Measurements from ENCODE around the gene BOK. TPM values are rescaled to one million over a fixed set of nuclear protein-coding genes. Genes with fewer than 3 reads are reported as not detected.

Gene BOK
- total and polyA plus RNA-seq, 10 of the 15 experiments (the other 5 are each of a cell fraction or from before 2014, with no cell fraction given): 0.04 to 0.15 (median 0.12) TPM; not detected in 7

DNA sequence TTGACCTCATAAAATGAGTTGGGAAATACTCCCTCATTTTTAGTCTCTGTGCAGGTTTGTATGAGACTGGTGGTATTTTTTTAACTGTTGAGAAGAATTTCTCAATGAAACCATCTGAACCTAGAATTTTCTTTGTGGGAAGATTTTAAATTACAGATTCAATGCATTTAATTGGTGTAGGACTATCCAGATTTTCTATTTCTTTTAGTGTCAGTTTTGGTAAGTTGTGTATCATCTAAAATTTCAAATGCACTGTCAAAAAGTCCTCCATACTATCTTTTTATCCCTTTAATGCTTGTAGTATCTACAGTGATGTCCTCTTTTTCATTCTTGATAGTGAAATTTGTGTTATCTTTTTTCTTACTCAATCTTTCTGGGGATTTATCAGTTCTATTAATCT, 1.8 kb upstream of the BOK start:
- Histone ChIP-seq H3K9ac (ENCODE audit: control insufficient read depth, insufficient read depth, low read length) (no peak overlapping the region), H3K27ac (ENCODE audit: control insufficient read depth, insufficient read depth) (no peak overlapping the region), H3K4me2 (ENCODE audit: control insufficient read depth, insufficient read depth) (no peak overlapping the region), H4K20me1 (ENCODE audit: control insufficient read depth, insufficient read depth) (no peaks in the 10 kb centered on the region), H3K27me3 (replicated peaks in 1 of 2; ENCODE audit: control insufficient read depth in 2 of 2, insufficient read depth in 2 of 2, low read length in 1 of 2) (no peaks in the 10 kb centered on the region; a peak in 2 of 4 replicates), H3K79me2 (ENCODE audit: control insufficient read depth, insufficient read depth, low read length) (no peaks in the 10 kb centered on the region), H3K9me3 (replicated peaks; ENCODE audit: control insufficient read depth, insufficient read depth, low read length) (no peaks in the 10 kb centered on the region; the same call in 2 of the 3 replicates), H3K36me3 (ENCODE audit: control insufficient read depth in 2 of 2, insufficient read depth in 2 of 2, low read length in 1 of 2) (no peaks in the 10 kb centered on the region), H3K4me3 (no peak overlapping the region), H3K4me1 (ENCODE audit: control insufficient read depth, insufficient read depth, low read length) (no peaks in the 10 kb centered on the region), H2AFZ (ENCODE audit: control insufficient read depth, low read depth, low read length) (no peak overlapping the region)
- DNase-seq (ENCODE audit: low read depth, low spot score): no peak
- intact Hi-C loops (cut with micrococcal nuclease; ENCODE audit: unreplicated experiment) (no loop called here), in situ Hi-C loops (cut with MboI) (no loop called here)
- BruUV-seq (replicated peaks): no TSS peak
- ChIA-PET RAD21 (ENCODE audit: unreplicated experiment) (interaction anchor here (0.7 kb wide), 1 partner anchor 97 kb away, joined by 3 read pairs; no protein-coding TSS in a partner anchor), POLR2A (interaction anchor here (0.7 kb wide), 1 partner anchor 132 kb away, joined by 3 read pairs; no protein-coding TSS in a partner anchor), SMC1A (ENCODE audit: uncharacterized antibody, unreplicated experiment) (no interaction called here), CTCF (interaction anchor here (0.7 kb wide), 1 partner anchor 384 kb away, joined by 4 read pairs; no protein-coding TSS in a partner anchor)
- FAIRE-seq: no peak
- no peak for TF ChIP-seq CTCF (IDR thresholded peaks at IDR 0.05 in 2 of 3, conservative IDR thresholded peaks at IDR 0.05 in 1 of 3; ENCODE audit: control insufficient read depth in 2 of 3, extremely low read depth in 1 of 3, insufficient read depth in 1 of 3, low read depth in 3 of 3, low read length in 3 of 3)
- TF ChIP-seq, protein P1, sequence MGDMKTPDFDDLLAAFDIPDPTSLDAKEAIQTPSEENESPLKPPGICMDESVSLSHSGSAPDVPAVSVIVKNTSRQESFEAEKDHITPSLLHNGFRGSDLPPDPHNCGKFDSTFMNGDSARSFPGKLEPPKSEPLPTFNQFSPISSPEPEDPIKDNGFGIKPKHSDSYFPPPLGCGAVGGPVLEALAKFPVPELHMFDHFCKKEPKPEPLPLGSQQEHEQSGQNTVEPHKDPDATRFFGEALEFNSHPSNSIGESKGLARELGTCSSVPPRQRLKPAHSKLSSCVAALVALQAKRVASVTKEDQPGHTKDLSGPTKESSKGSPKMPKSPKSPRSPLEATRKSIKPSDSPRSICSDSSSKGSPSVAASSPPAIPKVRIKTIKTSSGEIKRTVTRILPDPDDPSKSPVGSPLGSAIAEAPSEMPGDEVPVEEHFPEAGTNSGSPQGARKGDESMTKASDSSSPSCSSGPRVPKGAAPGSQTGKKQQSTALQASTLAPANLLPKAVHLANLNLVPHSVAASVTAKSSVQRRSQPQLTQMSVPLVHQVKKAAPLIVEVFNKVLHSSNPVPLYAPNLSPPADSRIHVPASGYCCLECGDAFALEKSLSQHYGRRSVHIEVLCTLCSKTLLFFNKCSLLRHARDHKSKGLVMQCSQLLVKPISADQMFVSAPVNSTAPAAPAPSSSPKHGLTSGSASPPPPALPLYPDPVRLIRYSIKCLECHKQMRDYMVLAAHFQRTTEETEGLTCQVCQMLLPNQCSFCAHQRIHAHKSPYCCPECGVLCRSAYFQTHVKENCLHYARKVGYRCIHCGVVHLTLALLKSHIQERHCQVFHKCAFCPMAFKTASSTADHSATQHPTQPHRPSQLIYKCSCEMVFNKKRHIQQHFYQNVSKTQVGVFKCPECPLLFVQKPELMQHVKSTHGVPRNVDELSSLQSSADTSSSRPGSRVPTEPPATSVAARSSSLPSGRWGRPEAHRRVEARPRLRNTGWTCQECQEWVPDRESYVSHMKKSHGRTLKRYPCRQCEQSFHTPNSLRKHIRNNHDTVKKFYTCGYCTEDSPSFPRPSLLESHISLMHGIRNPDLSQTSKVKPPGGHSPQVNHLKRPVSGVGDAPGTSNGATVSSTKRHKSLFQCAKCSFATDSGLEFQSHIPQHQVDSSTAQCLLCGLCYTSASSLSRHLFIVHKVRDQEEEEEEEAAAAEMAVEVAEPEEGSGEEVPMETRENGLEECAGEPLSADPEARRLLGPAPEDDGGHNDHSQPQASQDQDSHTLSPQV (IDR thresholded peaks at IDR 0.05): no peak
- no peak for ATAC-seq

Data from GM12878 (cell line).